Activated CD8-positive, alpha-beta memory T cell treated with anti-CD3 and anti-CD28 coated beads for 36 hours (primary cell): ENCODE data around the gene TPMT. TPM values are rescaled to one million over a fixed set of nuclear protein-coding genes. Genes with fewer than 3 reads are reported as not detected.
"Not testable (repeated sequence)": the region's sequence is repeated elsewhere in the genome, so short reads cannot be mapped to it uniquely, and the experiment has no call there.

Source experiments
- CTCF ChIA-PET: fragments of 350-600 bp; sonication (Branson Sonifier 250); formaldehyde crosslinking; loops from one replicate; lab custom pipeline; 2021; ENCODE audit warnings: antibody characterized with exemption; lab: Charles Lee
- POLR2A ChIA-PET: fragments of 350-600 bp; sonication (Branson Sonifier 250); formaldehyde crosslinking; loops from one replicate; lab custom pipeline; 2021; ENCODE audit warnings: antibody characterized with exemption; lab: Charles Lee
- total RNA-seq, 2 experiments: library from RNA; stranded (reverse); gene quantifications; one replicate each; pipeline ENCODE4 v1.2.3, GENCODE V29; 2021

TPMT gene
- total RNA-seq, 2 experiments from 2014 or later: 9.9 to 10.0 TPM

DNA sequence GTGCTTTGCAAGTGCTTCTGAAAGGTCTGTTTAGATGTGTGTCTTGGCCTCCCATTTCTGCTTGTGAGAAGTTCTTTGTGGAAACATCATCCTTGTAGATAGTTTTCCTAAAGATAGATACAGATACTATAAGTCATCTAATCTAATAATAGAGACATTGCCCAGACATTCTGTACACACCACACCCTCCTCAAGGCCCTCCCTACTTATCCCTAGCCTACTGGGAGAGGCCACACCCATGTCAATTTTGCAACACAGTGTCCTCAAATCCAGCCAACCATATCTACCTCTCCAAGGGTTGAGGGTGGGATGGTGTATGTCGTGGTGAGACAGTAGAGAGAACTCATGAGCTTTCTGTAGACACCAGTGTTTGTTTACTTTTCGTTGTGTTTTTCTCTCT, 6.6 kb upstream of the TPMT start:
- POLR2A ChIA-PET: no interaction called here
- CTCF ChIA-PET: interaction anchor here (1.6 kb wide), 1 partner anchor 39 kb away, joined by 3 read pairs; no protein-coding TSS in a partner anchor

DNA sequence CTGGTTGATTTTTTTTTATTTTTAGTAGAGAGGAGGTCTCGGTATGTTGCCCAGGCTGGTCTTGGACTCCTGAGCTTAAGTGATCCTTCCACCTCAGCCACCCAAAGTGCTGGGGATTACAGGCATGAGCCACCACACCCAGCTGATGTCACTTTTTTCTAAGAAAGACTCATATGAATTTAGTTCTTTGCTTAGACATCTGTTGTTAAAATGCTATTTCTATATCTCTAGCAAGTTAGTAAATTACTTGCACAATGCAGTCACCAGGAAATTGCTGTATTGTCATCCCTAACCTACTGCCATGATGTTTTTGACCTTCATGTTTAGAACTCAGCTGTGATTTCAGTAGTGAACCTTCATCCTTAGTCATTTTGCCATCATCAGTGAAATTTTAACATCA, 6.0 kb upstream of the TPMT start:
- CTCF ChIA-PET: no interaction called here
- POLR2A ChIA-PET: no interaction called here

DNA sequence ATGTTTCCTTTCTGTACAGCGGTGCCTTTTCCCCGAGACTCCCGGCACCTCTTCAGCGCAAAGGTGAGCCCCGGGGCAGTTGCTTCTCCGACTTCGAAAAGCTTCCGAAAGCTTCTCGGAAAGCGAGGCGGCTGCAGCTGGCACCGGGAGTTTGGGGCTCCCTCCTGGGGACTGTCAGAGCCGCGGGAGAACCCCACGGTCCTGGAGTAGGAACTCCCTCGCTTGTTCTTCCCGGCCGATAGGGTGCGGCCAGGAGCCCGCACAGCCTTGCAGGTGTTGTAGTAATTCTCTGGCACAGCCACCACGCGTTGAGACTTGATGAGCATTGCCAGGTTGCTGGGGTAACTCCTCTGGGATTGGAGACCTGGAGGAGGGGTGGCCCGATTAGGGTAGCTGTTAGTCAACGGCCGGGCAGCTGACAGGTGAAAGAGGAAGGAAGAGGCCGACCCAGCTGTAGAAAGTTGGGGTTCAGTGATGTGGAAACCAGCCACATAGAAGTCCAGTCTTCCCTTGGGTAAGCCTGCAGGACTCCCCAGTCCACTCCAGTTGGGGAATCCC, 1.1 kb upstream of the TPMT start:
- POLR2A ChIA-PET: no interaction called here
- CTCF ChIA-PET: no interaction called here

DNA sequence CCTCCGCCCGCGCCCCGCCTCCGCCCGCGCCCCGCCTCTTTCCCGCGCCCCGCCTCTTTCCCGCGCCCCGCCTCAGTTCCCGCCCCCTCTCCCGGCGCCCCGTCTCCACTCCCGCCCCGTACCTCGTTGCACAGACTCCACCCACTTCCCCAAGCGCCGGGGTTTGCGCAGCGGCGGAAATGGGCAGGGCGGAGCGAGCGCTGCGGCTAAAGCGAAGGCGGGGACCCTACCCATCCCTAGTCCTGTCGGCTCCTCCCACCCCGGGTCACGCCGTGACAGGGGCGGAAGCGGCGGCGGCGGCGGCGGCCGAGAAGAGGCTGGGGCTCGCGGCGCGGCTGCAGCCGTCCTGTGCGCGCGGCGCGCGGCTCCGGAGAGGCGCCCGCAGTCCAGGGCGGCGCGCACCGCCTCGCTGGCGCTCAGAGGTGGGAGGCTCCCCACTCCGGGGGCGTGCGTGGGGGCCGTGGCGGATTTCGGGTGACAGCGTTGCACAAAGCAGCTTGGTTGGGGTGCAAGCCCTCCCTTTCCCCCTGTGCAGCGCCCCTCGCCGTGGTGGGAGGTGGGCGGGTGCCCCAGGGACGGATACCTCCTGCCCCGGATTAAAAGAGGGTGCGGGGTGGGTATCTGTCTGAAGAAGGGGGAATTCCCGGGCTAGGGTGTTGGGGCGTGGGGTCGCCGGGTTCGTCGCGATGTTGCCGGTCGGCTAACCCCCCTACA, 430 bp upstream of the TPMT start, which contains the start of gene KDM1B:
Gene KDM1B, plus strand, starts transcription at position 273 of the 714 bp plus-strand sequence. CDS start 4,474 bp downstream, outside the sequence.
- ChIA-PET POLR2A (no interaction called here), CTCF (no interaction called here)

DNA sequence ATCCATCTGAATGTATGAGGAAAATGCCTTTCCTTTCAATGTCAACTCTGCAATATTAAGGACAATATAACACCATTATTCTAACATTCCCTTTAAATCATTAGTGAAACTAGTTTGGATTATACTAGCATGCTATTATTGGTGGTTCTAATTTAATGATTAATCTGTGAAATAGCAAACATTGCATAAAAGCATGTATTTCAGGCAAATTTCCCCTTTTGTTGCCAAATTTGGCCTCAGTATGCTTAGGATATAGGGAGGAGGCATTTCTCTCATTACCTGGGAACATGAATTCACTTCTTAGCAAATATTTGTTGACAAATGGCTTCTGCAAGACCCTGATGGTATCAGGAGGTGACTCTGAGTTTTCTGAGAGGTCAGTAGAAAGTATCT, 1.6 kb downstream of the TPMT start:
- CTCF ChIA-PET: no interaction called here
- POLR2A ChIA-PET: no interaction called here

DNA sequence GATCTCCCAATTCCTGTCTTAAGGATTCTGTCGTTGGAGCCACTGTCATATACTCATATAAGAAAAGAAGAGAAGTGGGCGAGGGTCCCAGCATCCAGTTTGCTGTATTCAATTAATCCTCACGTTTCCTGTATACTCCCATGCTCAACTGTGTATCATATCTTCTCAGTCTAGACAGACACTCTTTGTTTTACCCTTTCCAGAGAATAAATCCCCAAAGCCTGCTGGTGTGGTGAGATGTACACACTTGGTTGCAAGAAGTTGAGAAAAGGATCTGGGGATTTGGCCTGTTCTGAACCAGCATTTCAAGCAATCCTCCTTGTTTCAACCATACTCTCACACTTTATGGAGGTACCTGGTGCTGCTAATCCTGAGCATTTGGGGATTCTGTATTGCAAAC, 3.1 kb downstream of the TPMT start:
- POLR2A ChIA-PET: no interaction called here
- CTCF ChIA-PET: no interaction called here

DNA sequence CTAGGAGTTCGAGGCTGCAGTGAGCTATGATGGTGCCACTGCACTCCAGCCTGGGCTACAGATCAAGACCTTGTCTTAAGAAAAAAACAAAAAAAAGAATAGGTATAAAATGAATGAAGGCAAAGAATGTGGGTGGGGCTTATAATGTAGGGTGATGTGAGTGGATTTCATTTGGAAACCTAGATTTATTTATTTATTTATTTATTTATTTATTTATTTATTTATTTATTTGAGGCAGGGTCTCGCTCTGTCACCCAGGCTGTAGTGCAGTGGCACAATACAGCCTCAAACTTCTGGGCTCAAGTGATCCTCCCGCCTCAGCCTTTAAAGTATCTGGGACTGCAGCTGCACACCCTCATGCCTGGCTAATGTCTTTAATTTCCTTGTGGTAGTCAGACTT, 3.5 kb downstream of the TPMT start:
- CTCF ChIA-PET, POLR2A ChIA-PET: not testable (repeated sequence)

DNA sequence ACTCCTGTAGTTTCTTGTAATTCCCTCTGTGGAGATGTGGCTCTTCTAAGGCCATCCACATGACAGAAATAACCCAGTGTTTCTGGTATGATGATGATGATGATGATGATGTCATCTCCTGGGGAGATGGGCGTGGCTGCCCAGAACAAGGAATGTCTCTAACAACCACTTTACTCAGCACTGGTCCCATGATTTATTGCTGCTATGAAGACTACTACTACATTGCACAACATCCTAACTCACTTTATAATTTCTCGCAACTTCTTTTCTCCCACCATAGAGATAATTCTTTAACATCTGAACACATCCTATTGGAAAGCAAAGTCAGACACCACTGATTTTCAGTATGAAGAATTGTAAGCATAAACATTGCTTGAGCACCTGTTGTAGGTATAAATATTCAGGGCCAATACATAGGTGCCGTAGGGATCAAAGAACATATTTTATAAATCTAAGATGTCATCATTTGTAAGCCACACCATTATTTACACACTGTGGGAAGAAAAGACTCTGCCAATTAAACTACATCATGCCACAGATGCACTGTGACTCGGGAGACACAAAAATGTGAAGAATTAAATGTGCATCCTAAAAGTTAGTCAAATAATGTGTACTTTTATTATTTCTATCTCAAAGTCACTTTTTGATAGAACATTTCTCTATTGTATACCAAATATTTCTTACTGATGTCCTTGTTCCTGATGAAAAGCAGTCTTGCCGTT, 6.4 kb downstream of the TPMT start:
- POLR2A ChIA-PET: no interaction called here

DNA sequence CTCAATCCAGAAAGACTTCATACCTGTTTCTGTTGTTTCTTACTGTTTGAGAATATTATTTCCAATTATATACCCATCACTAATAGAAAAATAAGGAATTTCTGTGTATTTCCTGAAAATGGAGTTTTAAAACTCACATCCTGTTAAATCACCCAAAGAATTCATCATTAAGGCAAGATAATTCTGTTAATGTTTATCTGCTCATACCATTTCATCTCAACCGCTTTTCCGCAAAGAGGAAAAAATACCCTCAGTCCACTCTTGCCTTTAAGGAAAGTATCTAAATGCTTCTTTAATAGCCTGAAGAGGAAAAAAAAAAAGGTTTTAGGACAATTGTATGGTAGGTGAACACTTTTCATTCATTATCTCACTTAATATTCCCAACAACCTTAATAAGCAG, 7.3 kb downstream of the TPMT start:
- CTCF ChIA-PET: no interaction called here
- POLR2A ChIA-PET: no interaction called here

More for the DNA sequence above, 6.4 kb downstream of the TPMT start:
- CTCF ChIA-PET: no interaction called here

DNA sequence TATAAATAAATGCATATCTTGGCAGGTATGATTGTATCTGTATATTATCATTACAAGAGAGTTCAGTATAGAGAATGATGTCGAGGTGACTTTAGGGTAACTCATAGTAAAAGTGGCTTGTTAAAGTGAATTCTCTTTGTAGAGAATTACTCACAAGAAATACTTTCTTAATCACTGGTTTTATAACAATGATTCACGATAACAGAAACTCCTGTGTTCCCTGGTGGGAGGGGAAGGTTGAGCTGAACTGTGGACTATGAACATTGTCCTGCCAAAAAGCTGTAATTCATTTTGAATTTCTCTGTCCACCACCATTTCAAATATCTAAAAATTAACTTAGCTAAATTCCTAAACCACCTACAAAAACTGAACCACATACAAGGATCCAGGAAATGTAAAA, 7.7 kb downstream of the TPMT start:
- ChIA-PET POLR2A (no interaction called here), CTCF (no interaction called here)

DNA sequence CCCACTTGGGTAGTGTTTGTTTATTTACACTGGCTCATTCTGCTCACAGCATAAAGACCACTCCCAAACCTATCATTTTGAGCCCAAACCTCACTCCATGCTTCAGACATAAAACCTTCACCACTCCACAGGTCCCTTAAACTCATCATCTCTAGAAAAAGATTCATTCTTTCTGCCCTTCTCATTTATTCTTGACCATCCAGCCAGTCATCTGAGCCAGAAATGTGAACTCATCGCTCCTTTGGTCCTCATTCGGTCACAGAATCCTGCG, 12.4 kb downstream of the TPMT start:
- ChIA-PET POLR2A (interaction anchor here (0.6 kb wide), 1 partner anchor 16 kb away, joined by 4 read pairs; no protein-coding TSS in a partner anchor), CTCF (no interaction called here)

DNA sequence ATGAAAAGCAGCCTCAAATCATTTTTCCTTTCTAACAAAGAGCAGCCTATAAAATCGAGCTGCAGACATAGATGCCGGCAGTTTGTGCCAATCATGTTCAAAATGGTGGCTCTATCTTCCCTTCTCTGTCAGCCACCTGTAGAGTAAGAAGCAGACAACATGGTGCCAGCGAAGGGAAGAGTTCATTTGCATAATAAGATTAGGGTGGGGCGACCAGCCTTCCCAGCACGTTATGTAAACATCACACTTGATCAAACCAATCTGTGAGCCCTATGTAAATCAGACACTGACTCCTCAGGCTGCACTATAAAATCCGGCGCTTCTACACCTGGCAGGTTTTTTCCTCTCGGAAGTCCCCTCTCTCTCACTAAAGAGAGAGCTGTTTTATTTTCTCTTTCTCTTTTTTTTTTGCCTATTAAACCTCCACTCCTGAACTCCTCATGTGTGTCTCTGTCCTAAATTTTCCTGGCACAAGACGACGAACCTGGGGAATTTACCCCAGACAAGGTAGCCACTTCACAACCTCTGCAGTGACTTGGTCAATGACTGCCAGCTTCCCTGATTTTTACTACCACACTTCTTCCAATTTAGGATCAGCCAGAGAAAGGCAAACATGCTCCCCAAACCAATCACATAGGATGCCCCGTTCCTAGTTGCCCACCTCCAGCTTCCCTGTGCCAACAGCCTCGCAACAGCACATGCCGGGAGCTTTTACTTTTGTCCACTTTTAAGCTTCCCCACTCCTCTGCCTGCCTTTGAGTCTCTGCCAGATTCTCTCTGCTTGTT, 12.9 kb downstream of the TPMT start:
- POLR2A ChIA-PET: interaction anchor here (0.6 kb wide), 1 partner anchor 17 kb away, joined by 4 read pairs; no protein-coding TSS in a partner anchor
- CTCF ChIA-PET: no interaction called here

DNA sequence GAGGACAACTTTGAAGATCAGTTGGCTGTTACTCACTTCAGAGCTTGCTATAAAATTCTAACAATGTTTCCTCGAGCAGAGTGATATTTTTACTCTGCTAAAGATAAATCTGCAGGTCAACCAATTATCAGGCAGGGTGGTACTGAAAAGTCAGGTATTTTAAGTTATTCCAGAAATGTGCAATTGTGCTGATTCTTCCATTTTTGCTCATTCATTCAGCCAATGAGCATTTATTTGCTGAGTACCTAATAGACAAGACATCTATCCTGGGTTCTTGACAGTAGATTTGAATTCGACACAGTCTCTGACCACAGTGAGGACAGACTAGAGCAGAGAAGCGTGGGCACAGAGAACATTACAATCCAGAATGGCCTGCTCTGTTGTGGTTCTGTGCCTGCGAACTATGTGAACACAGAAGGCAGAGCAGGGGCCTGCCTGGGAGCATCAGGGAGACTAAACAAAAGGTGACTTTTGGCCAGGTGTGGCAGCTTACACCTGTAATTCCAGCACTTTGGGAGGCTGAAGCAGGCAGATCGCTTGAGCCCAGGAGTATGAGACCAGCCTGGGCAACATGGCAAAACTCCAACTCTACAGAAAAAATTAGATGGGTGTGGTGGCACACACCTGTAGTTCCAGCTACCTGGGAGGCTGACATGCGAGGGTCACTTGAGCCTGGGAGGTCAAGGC, 14.8 kb downstream of the TPMT start:
- POLR2A ChIA-PET: no interaction called here
- CTCF ChIA-PET: no interaction called here

DNA sequence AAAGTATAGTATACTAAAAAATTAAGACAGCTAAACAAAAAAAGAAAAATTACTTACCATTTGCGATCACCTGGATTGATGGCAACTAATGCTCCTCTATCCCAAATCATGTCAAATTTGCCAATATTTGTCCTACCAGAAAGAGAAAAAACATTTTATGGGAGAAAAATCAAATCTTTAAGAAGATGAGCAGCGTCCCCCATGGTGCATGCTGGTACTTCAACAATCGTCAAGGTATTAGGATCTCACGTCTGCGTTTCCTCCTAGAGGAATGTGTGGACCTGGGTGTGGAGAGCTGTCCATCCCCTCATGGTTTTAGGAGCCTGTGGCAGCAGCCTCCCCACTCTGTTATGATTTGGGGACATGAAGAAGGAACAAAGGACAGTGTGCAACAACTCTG, 16.0 kb downstream of the TPMT start:
- CTCF ChIA-PET: no interaction called here
- POLR2A ChIA-PET: no interaction called here

DNA sequence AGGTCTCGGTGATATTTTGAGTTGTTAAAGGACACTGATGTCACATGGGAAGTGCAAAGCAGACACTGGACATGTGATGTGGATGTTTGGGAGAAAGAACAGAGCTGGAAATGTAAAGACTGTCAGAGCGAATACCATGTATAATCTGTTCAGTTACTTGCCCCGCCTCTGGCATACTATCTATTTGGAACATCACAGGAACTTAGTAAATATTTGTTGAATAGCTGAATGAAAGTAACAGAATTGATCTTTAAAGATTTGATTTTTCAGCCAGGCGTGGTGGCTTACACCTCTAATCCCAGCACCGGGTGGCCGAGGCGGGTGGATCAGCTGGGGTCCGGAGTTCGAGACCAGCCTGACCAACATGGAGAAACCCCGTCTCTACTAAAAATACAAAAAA, 18.6 kb downstream of the TPMT start:
- POLR2A ChIA-PET: no interaction called here
- CTCF ChIA-PET: no interaction called here

DNA sequence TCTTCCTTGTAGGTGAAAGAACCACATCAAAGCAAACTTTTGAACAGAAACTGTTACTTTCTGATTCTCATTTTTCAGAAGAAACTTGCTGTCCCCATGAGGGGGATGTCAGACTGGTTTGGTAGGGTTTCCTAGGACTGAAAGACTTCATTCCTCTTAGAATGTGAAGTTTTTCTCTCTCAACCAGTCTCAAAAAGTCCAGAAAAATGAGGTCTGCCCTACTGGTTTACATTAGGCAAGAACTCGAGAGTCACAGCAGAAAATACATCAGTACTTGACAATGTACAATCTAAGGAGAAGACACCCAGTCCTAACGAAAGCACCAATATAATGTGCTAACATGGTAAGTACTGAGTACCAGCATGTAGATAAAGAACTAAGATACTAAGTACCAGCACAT, 19.7 kb downstream of the TPMT start:
- POLR2A ChIA-PET: no interaction called here
- CTCF ChIA-PET: no interaction called here

DNA sequence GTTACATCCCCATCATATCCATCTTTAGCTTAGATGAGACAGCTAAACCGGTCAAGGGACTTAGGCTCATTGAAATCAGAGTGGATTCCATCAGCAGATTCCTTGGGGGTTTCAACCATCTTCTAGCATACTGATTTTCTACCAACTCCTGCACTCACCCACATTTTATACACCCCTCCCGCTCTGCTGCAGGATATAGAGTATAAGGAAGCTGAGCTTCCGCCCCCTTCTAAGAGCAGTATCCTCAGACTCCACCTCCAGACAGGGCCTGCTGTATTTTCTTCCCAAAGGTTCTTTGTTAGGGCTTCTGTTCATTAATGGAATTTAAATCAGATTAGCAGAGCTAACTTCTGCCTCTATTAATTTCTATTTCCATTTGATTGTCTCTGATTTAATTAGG, 22.5 kb downstream of the TPMT start:
- CTCF ChIA-PET: no interaction called here
- POLR2A ChIA-PET: no interaction called here

DNA sequence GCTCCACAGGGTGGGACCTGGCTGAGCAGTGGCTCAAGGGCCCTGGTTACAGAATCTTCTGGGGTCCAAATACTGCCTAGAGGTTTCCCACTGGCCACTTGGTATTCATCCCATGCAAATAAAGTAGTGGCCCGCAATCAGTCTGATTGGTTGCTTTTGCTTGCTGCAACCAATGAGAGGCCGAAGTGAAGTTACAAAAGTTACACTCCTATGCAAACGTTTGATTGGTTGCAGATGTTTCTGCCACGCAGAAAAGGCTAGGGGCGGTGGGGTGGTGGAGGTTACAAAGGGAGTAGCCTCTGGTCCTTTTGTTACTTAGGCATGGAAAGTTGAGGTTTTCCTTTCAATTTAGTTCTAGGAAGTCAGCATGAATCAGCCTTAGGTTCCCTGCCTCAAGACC, 28.8 kb downstream of the TPMT start:
- CTCF ChIA-PET: no interaction called here
- POLR2A ChIA-PET: no interaction called here
